Smooth muscle cell (in vitro differentiated cells): ENCODE measurements around the gene GTF3A. TPM values are rescaled to one million over a fixed set of nuclear protein-coding genes. Genes with fewer than 3 reads are reported as not detected.

Experiments
- DNase-seq: peaks from one replicate; lab custom pipeline; 2025; ENCODE audit not compliant: unreplicated experiment; lab: John Stamatoyannopoulos, UW
- H2AFZ ChIP-seq: fragments of 200-600 bp; sonication (generic); 2 replicates; pipeline ENCODE4 v1.6.0; 2016; ENCODE audit warnings: antibody characterized with exemption, low read depth, mild to moderate bottlenecking
- H3F3A ChIP-seq: fragments of 200-600 bp; sonication (generic); 2 replicates; pipeline ENCODE4 v1.6.0; 2017; ENCODE audit warnings: antibody characterized with exemption, low read depth
- H3K27ac ChIP-seq: fragments of 200-600 bp; sonication (generic); 2 replicates; pipeline ENCODE4 v1.5.1; 2016; ENCODE audit warnings: low read depth, mild to moderate bottlenecking
- H3K27me3 ChIP-seq: fragments of 200-600 bp; sonication (generic); 2 replicates; pipeline ENCODE4 v1.6.1; 2016; ENCODE audit warnings: low read depth, mild to moderate bottlenecking
- H3K36me3 ChIP-seq: fragments of 200-600 bp; sonication (generic); 2 replicates; pipeline ENCODE4 v1.5.1; 2016; ENCODE audit warnings: low read depth
- H3K4me1 ChIP-seq: fragments of 200-600 bp; sonication (generic); 2 replicates; pipeline ENCODE4 v1.5.1; 2016; ENCODE audit warnings: low read depth
- H3K4me2 ChIP-seq: fragments of 200-600 bp; sonication (generic); 2 replicates; pipeline ENCODE4 v1.6.0; 2016; ENCODE audit warnings: mild to moderate bottlenecking
- H3K4me3 ChIP-seq: fragments of 200-600 bp; sonication (generic); 2 replicates; pipeline ENCODE4 v1.5.1; 2016; ENCODE audit warnings: mild to moderate bottlenecking
- H3K79me2 ChIP-seq: fragments of 200-600 bp; sonication (generic); 2 replicates; pipeline ENCODE4 v1.6.0; 2016; ENCODE audit warnings: low read depth, mild to moderate bottlenecking
- H3K9ac ChIP-seq: fragments of 200-600 bp; sonication (generic); 2 replicates; pipeline ENCODE4 v1.6.0; 2016; ENCODE audit warnings: low read depth
- H3K9me3 ChIP-seq: fragments of 200-600 bp; sonication (generic); replicated peaks from 2 replicates; pipeline ENCODE4 v1.5.1; 2016; ENCODE audit warnings: low read depth
- H4K20me1 ChIP-seq: fragments of 200-600 bp; sonication (generic); 2 replicates; pipeline ENCODE4 v1.6.0; 2016; ENCODE audit warnings: low read depth
- WGBS: methylation state at CpG from one replicate; pipeline ENCODE4 v1.1.7; 2016; ENCODE audit warnings: low lambda C conversion rate; 5-methylcytosine and 5-hydroxymethylcytosine counted together
- polyA plus RNA-seq: library from polyadenylated mRNA; unstranded; fragments of >200 nt; fragmentation: Nextera tagmentation; extraction: Ambion mirVana; gene quantifications from 2 replicates; pipeline ENCODE4 v1.2.1, GENCODE V29; 2016
- total RNA-seq: library from RNA; depleted of rRNA; stranded (reverse); fragments of >200 nt; gene quantifications from 2 replicates; pipeline ENCODE4 v1.2.3, GENCODE V29; 2014
- TF ChIP-seq, protein P1 (sequence below): fragments of 200-600 bp; sonication (generic); IDR thresholded peaks from 2 replicates; pipeline ENCODE4 v1.5.1; 2017; ENCODE audit warnings: borderline replicate concordance, mild to moderate bottlenecking, antibody characterized with exemption; ENCODE audit not compliant: insufficient read depth, poor library complexity, severe bottlenecking

GTF3A gene
- total and polyA plus RNA-seq, 2 experiments from 2014 or later = 106 to 140 TPM

DNA sequence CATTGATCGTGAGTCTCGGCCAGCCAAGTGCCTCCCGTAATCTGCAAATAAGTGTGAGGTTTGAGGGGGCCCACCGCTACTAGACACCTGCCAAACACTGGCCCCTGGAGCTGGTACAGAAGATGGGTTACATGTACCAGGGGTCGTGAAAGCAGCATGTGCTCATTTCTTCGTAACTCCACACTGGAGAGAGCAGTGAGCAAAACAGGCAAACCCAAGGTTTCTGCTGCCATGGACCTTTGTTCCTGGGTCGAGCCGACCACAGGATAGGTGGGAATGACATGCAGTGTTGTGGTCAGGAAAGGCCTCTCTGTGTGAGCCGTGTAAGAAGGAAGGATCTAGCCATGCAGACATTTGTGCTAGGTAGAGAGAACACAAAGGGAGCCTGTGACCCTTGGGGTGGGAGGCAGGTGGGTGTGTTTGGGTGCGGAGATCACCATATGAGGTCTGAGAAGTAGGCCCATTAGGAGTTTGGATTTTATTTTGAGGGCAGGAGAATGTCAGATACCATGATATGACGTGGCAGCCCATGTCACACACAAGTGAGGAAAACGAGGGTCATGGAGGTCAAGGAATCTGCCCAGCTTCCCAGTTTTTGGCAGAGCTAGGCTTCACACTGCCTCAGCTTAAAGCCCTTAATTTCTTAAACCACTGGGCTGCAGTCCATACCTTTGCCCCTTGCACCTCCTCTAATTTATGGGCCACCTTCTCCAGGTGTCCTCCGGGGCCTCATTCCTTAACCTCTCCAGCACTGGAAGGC is 919 bp downstream of the GTF3A start:
- Histone ChIP-seq H3K4me3 (peak overlapping the region; percentile 66), H3K9ac (peak overlapping the region; percentile 80), H3K79me2 (no peaks in the 10 kb centered on the region), H3K27me3 (no peaks in the 10 kb centered on the region), H3K4me2 (peak overlapping the region; percentile 94), H3K9me3 (no peaks in the 10 kb centered on the region), H3K36me3 (peaks cover under 1% of the 10 kb centered on the region), H3F3A (peaks cover 5% of the 10 kb centered on the region), H3K27ac (peak overlapping the region; percentile 59), H3K4me1 (peaks cover 17% of the 10 kb centered on the region), H4K20me1 (peaks cover 34% of the 10 kb centered on the region), H2AFZ (no peak overlapping the region)
- WGBS = 46% methylated on average over 13 of the region's 13 CpGs
- TF ChIP-seq, protein P1, sequence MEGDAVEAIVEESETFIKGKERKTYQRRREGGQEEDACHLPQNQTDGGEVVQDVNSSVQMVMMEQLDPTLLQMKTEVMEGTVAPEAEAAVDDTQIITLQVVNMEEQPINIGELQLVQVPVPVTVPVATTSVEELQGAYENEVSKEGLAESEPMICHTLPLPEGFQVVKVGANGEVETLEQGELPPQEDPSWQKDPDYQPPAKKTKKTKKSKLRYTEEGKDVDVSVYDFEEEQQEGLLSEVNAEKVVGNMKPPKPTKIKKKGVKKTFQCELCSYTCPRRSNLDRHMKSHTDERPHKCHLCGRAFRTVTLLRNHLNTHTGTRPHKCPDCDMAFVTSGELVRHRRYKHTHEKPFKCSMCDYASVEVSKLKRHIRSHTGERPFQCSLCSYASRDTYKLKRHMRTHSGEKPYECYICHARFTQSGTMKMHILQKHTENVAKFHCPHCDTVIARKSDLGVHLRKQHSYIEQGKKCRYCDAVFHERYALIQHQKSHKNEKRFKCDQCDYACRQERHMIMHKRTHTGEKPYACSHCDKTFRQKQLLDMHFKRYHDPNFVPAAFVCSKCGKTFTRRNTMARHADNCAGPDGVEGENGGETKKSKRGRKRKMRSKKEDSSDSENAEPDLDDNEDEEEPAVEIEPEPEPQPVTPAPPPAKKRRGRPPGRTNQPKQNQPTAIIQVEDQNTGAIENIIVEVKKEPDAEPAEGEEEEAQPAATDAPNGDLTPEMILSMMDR = no peak
- DNase-seq = no peak

DNA sequence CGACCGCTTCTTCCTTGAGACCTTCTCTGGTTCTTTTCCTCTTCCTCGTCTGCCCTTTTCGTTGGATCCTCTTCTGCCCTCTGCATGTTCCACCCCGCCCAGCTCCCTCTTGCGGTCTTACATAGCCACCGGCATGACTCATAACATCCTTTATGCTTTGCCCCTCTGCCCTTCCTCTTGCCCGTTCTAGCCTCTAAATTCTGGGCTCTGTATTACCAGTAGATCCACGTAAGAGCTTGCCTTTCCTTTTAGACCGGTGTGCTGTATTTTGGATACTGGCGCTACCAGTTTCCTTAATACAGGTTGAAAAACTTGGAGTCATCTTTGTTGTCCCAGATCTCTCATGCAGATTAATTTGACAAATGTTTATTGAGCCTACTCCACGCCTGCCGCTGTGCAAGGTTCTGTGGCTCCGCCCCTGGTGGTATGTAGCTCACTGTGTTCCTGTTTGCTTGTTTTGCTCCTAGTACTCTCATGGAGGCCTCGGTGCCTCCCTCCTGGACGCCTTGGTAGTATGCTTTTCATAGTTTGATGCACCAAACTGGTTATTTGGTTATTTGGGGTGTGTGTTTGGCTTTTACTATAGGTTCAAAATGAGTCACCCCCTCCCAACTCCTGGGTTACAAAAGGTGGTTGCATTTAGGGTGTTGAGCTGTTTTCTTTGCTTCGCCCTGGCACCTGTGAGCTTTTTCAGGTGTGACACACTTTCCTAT is 1.7 kb downstream of the GTF3A start:
- Histone ChIP-seq H4K20me1 (peaks cover 34% of the 10 kb centered on the region), H3K9me3 (no peaks in the 10 kb centered on the region), H3F3A (peaks cover 5% of the 10 kb centered on the region), H3K4me3 (peak overlapping the region; percentile 66), H3K4me1 (peaks cover 17% of the 10 kb centered on the region), H3K27me3 (no peaks in the 10 kb centered on the region), H3K27ac (peak overlapping the region; percentile 23), H3K79me2 (no peaks in the 10 kb centered on the region), H3K4me2 (peak overlapping the region; percentile 94), H3K9ac (no peak overlapping the region), H3K36me3 (peaks cover 8% of the 10 kb centered on the region), H2AFZ (no peak overlapping the region)
- WGBS = 37% methylated on average over 17 of the region's 17 CpGs
- DNase-seq = no peak
- TF ChIP-seq, protein P1 = peak; percentile 25

DNA sequence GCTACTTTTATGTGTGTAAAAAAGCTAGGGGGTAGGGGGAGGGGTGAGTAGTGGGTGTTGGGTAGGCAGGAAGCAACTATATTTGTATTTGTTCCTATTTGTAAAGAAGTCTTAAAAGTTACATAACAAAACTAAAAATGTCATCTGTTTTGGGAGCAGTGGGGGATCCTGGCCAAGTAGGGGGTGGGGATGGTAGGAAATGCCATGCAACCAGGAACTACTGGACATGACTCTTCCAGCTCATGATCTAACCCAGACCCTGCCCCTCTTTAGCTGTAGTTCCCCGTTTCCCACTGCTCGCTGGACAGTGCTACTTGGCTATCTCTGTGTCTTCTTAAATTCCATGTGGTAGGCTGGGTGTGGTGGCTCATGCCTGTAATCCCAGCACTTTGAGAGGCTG is 3.2 kb downstream of the GTF3A start:
- TF ChIP-seq, protein P1 = no peak
- Histone ChIP-seq H3K4me1 (peaks cover 17% of the 10 kb centered on the region), H3K4me2 (no peak overlapping the region), H4K20me1 (peaks cover 34% of the 10 kb centered on the region), H3K27ac (no peak overlapping the region), H2AFZ (no peak overlapping the region), H3K27me3 (no peaks in the 10 kb centered on the region), H3K9me3 (no peaks in the 10 kb centered on the region), H3K9ac (no peak overlapping the region), H3K4me3 (no peak overlapping the region), H3K79me2 (no peaks in the 10 kb centered on the region), H3F3A (peaks cover 5% of the 10 kb centered on the region), H3K36me3 (peaks cover 11% of the 10 kb centered on the region)
- DNase-seq = no peak
- 89% methylated on average over 2 of the region's 2 CpGs for WGBS
